HCT116 (cell line): ENCODE results near the gene DTWD1. TPM values are rescaled to one million over a fixed set of nuclear protein-coding genes. Genes with fewer than 3 reads are reported as not detected.

Source experiments
- ATAC-seq: fragments of 200-7000 bp; cut with Tn5 transposase; 2 replicates; pipeline ENCODE4 v1.9.1; 2020; ENCODE audit warnings: mild to moderate bottlenecking, moderate library complexity
- BruUV-seq: library from RNA; stranded (reverse); fragments of 400-500 nt; replicated peaks from 2 replicates; lab custom pipeline; 2021; lab: Mats Ljungman, UMichigan
- CTCF ChIA-PET: fragments of 300-600 bp; sonication (Branson Sonifier 250); formaldehyde crosslinking; loops from one replicate; lab custom pipeline; 2021; ENCODE audit warnings: antibody characterized with exemption; lab: Charles Lee
- POLR2A ChIA-PET: fragments of 300-600, 350-600 bp; sonication (Branson Sonifier 250); formaldehyde crosslinking; loops from one replicate; lab custom pipeline; 2021; ENCODE audit warnings: antibody characterized with exemption; lab: Charles Lee
- RAD21 ChIA-PET, 2 experiments: fragments of 300-600 bp; sonication (Branson Sonifier 250); formaldehyde crosslinking; loops; one replicate each; lab custom pipeline; 2023; ENCODE audit warnings: low total read pairs in 2 of 2; ENCODE audit not compliant: uncharacterized antibody in 2 of 2, unreplicated experiment in 2 of 2, low non-redundant PET in 1 of 2; lab: Charles Lee
- DNase-seq: peaks from one replicate; pipeline ENCODE4 v3.0.0-alpha.2; 2010; ENCODE audit warnings: low read depth, low spot score
- H2AFZ ChIP-seq: fragments of 200-600 bp; shearing (Covaris generic), sonication (generic); 2 replicates; pipeline ENCODE4 v1.6.1; 2017; ENCODE audit warnings: low read depth, mixed run types, mixed read lengths, antibody characterized with exemption, low read length; ENCODE audit not compliant: poor library complexity, severe bottlenecking
- H3K27ac ChIP-seq: 2 replicates; pipeline ENCODE4 v1.5.1; 2012; ENCODE audit warnings: low read depth, low read length
- H3K27me3 ChIP-seq: fragments of 200-600 bp; sonication (generic); 2 replicates; pipeline ENCODE4 v1.6.1; 2016; ENCODE audit warnings: mixed run types, low read length, mixed read lengths; ENCODE audit not compliant: insufficient read depth
- H3K36me3 ChIP-seq, 2 experiments: fragments of 200-500 bp in 1 of 2; fragments of 200-600 bp in 1 of 2; sonication (Bioruptor generic) in 1 of 2; sonication (generic) in 1 of 2; 2 replicates each; pipeline versions ENCODE4 v1.5.1 to v1.6.1; 2014 to 2016; ENCODE audit warnings: low read length in 2 of 2, inconsistent platforms in 1 of 2, mixed read lengths in 1 of 2, mixed run types in 1 of 2; ENCODE audit not compliant: insufficient read depth in 2 of 2, control insufficient read depth in 1 of 2
- H3K4me1 ChIP-seq, 2 experiments: fragments of 200-600 bp in 1 of 2; sonication (generic) in 1 of 2; 2 replicates each; pipeline versions ENCODE4 v1.5.1 to v1.6.1; 2012 to 2017; ENCODE audit warnings: low read length in 2 of 2, inconsistent platforms in 1 of 2, mild to moderate bottlenecking in 1 of 2, mixed read lengths in 1 of 2, mixed run types in 1 of 2, moderate library complexity in 1 of 2; ENCODE audit not compliant: insufficient read depth in 2 of 2, control insufficient read depth in 1 of 2
- H3K4me2 ChIP-seq: fragments of 200-600 bp; sonication (generic); 2 replicates; pipeline ENCODE4 v1.6.1; 2017; ENCODE audit warnings: mixed run types, low read length, mixed read lengths
- H3K4me3 ChIP-seq, 2 experiments: fragments of 200-600 bp in 1 of 2; sonication (generic) in 1 of 2; replicated peaks in 1 of 2; 2 replicates each; pipeline ENCODE4 v1.5.1; 2011 to 2016; ENCODE audit warnings: low read length in 2 of 2, control low read depth in 1 of 2, low read depth in 1 of 2, mild to moderate bottlenecking in 1 of 2, mixed read lengths in 1 of 2, mixed run types in 1 of 2
- H3K79me2 ChIP-seq: fragments of 200-600 bp; sonication (generic); 2 replicates; pipeline ENCODE4 v1.6.1; 2017; ENCODE audit warnings: mild to moderate bottlenecking, mixed run types, low read length, moderate library complexity, mixed read lengths; ENCODE audit not compliant: insufficient read depth
- H3K9ac ChIP-seq: fragments of 200-600 bp; sonication (generic); 2 replicates; pipeline ENCODE4 v1.6.1; 2016; ENCODE audit warnings: low read length, mixed read lengths
- H3K9me2 ChIP-seq: fragments of 200-600 bp; sonication (generic), shearing (Covaris generic); 2 replicates; pipeline ENCODE4 v1.6.1; 2017; ENCODE audit warnings: mixed run types, mild to moderate bottlenecking, moderate library complexity; ENCODE audit not compliant: insufficient read depth
- H3K9me3 ChIP-seq, 2 experiments: fragments of 200-500 bp in 1 of 2; fragments of 200-600 bp in 1 of 2; sonication (Bioruptor generic) in 1 of 2; sonication (generic) in 1 of 2; 2 replicates each; pipeline ENCODE4 v1.6.1; 2014 to 2017; ENCODE audit warnings: low read length in 2 of 2, mixed read lengths in 2 of 2, inconsistent platforms in 1 of 2, low read depth in 1 of 2, mild to moderate bottlenecking in 1 of 2, mixed run types in 1 of 2, moderate library complexity in 1 of 2; ENCODE audit not compliant: control insufficient read depth in 1 of 2, insufficient read depth in 1 of 2
- H4K20me1 ChIP-seq: fragments of 200-600 bp; sonication (generic), shearing (Covaris generic); 2 replicates; pipeline ENCODE4 v1.6.1; 2017; ENCODE audit warnings: mixed run types, mild to moderate bottlenecking, moderate library complexity; ENCODE audit not compliant: insufficient read depth
- CBX3 ChIP-seq: IDR thresholded peaks from 2 replicates; pipeline ENCODE4 v1.6.1; 2012; ENCODE audit warnings: low read depth
- EGR1 ChIP-seq: IDR thresholded peaks from 2 replicates; pipeline ENCODE4 v1.6.1; 2012; ENCODE audit warnings: low read depth
- ELF1 ChIP-seq: IDR thresholded peaks from 2 replicates; pipeline ENCODE4 v1.6.1; 2012; ENCODE audit warnings: low read depth, borderline replicate concordance
- EZH2 ChIP-seq: fragments of 200-600 bp; sonication (generic); IDR thresholded peaks from 2 replicates; pipeline ENCODE4 v1.6.1; 2017; ENCODE audit warnings: antibody characterized with exemption, mixed run types
- FOSL1 ChIP-seq: IDR thresholded peaks from 2 replicates; pipeline ENCODE4 v1.6.1; 2012; ENCODE audit warnings: low read depth
- JUND ChIP-seq: IDR thresholded peaks from 2 replicates; pipeline ENCODE4 v1.6.1; 2012
- RAD21 ChIP-seq: IDR thresholded peaks from 2 replicates; pipeline ENCODE4 v1.6.1; 2012; ENCODE audit warnings: low read depth, mild to moderate bottlenecking
- SIN3A ChIP-seq: IDR thresholded peaks from 2 replicates; pipeline ENCODE4 v1.6.1; 2012; ENCODE audit warnings: low read depth
- SP1 ChIP-seq: IDR thresholded peaks from 2 replicates; pipeline ENCODE4 v1.6.1; 2012; ENCODE audit warnings: low read depth
- SRF ChIP-seq: IDR thresholded peaks from 2 replicates; pipeline ENCODE4 v1.6.1; 2012; ENCODE audit warnings: low read depth
- TCF7L2 ChIP-seq: IDR thresholded peaks from 2 replicates; pipeline ENCODE4 v1.7.0; 2011; ENCODE audit warnings: borderline replicate concordance, inconsistent platforms; ENCODE audit not compliant: insufficient read depth, insufficient read length; ENCODE audit errors: extremely low read depth
- YY1 ChIP-seq: IDR thresholded peaks from 2 replicates; pipeline ENCODE4 v1.6.1; 2011; ENCODE audit warnings: low read length, low read depth, moderate library complexity, mild to moderate bottlenecking; ENCODE audit not compliant: insufficient replicate concordance; ENCODE audit errors: extremely low read depth
- ZFX ChIP-seq: fragments of 450-650 bp; IDR thresholded peaks from 2 replicates; pipeline ENCODE4 v1.6.1; 2017
- ZNF274 ChIP-seq: fragments of 200-500 bp; sonication (Bioruptor generic); IDR thresholded peaks from 2 replicates; pipeline ENCODE4 v1.6.1; 2014; ENCODE audit warnings: mild to moderate bottlenecking, low read depth, low read length, inconsistent platforms
- intact Hi-C: fragments of 100-400 bp; cut with micrococcal nuclease; formaldehyde crosslinking; loops from 2 replicates; pipeline ENCODE4 v1.10.0; 2022
- total RNA-seq: library from RNA; stranded (reverse); gene quantifications from one replicate; pipeline ENCODE4 v1.2.1, GENCODE V29; 2021; ENCODE audit not compliant: unreplicated experiment
- TF ChIP-seq, protein P1 (sequence below): IDR thresholded peaks from 2 replicates; pipeline ENCODE4 v1.6.1; 2012
- TF ChIP-seq, protein P2 (sequence below): IDR thresholded peaks from 2 replicates; pipeline ENCODE4 v1.6.1; 2011; ENCODE audit warnings: mild to moderate bottlenecking, low read length, moderate library complexity; ENCODE audit not compliant: insufficient replicate concordance; ENCODE audit errors: extremely low read depth
- TF ChIP-seq, protein P3 (sequence below): IDR thresholded peaks from 2 replicates; pipeline ENCODE4 v1.6.1; 2012; ENCODE audit warnings: low read depth

The DTWD1 gene
- total RNA-seq, 1 experiment from 2014 or later: 34.5 TPM

DNA sequence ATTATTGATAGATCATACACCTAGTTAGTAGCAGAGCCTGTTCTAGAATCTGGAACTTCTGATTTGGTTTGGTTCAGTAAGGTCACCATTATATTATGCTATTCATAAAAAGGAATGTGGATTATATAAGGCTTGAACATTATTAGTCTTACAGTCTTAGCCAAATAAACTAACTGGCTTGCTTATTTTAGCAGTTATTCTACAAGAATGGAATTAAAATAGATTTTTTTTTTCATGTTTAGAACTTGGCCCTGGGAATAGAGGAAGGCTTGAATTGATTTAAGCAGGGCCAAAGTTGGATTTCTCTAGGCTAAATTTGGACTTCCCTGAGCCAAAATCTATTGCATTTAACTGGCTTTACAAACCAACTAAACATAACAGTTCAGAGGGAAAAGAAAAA is 24.4 kb downstream of the DTWD1 start:
- H3K27ac ChIP-seq: no peak overlapping the region
- BruUV-seq: no TSS peak
- no peak for ATAC-seq
- TF ChIP-seq SRF (no peak), EZH2 (no peak), ZNF274 (no peak), ZFX (no peak), RAD21 (no peak), SIN3A (no peak), TCF7L2 (no peak)
- TF ChIP-seq, protein P1, sequence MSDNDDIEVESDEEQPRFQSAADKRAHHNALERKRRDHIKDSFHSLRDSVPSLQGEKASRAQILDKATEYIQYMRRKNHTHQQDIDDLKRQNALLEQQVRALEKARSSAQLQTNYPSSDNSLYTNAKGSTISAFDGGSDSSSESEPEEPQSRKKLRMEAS: no peak
- H3K9me3 ChIP-seq: no peaks in the 10 kb centered on the region
- no peaks in the 10 kb centered on the region for H3K9me2 ChIP-seq
- H3K79me2 ChIP-seq: no peaks in the 10 kb centered on the region
- no peaks in the 10 kb centered on the region for H4K20me1 ChIP-seq
- RAD21 ChIA-PET: no interaction called here
- no peak overlapping the region for H3K4me2 ChIP-seq
- no peaks in the 10 kb centered on the region for H3K4me1 ChIP-seq
- H3K36me3 ChIP-seq: peaks cover 4% of the 10 kb centered on the region in 2 experiments; a peak in 1 of 4 replicates
- H3K27me3 ChIP-seq: no peaks in the 10 kb centered on the region
- no peak for DNase-seq
- H3K9ac ChIP-seq: no peak overlapping the region
- no peak overlapping the region for H3K4me3 ChIP-seq
- H2AFZ ChIP-seq: no peak overlapping the region
- POLR2A ChIA-PET: no interaction called here
- CTCF ChIA-PET: no interaction called here
- intact Hi-C loops: no loop called here

DNA sequence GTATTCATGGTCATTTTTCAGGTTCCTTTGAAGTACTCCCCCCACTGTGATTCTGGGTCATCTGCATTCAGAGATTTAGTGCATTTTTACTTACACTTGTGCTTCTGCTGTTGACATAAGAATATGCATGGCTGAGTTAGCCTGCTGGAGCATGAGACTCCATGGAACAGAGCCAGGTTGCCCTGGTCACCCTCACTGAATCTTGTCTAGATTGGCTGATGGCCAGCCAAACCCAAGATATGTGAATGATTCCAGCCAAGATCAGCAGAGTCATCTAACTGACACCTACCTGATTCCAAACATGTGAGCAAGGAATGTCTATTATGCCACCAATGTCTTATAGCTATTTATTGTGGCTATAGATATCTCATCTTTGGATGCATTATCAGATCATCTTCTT is 25.1 kb downstream of the DTWD1 start:
- BruUV-seq: no TSS peak
- intact Hi-C loops: no loop called here
- H3K9ac ChIP-seq: no peak overlapping the region
- no peak for ATAC-seq
- H3K9me2 ChIP-seq: no peaks in the 10 kb centered on the region
- H3K4me2 ChIP-seq: no peak overlapping the region
- H4K20me1 ChIP-seq: no peaks in the 10 kb centered on the region
- no peak overlapping the region for H3K4me3 ChIP-seq
- peaks cover 4% of the 10 kb centered on the region in 2 experiments; a peak in 1 of 4 replicates for H3K36me3 ChIP-seq
- H3K27ac ChIP-seq: no peak overlapping the region
- POLR2A ChIA-PET: no interaction called here
- no peaks in the 10 kb centered on the region for H3K79me2 ChIP-seq
- RAD21 ChIA-PET: no interaction called here
- TF ChIP-seq, protein P2, sequence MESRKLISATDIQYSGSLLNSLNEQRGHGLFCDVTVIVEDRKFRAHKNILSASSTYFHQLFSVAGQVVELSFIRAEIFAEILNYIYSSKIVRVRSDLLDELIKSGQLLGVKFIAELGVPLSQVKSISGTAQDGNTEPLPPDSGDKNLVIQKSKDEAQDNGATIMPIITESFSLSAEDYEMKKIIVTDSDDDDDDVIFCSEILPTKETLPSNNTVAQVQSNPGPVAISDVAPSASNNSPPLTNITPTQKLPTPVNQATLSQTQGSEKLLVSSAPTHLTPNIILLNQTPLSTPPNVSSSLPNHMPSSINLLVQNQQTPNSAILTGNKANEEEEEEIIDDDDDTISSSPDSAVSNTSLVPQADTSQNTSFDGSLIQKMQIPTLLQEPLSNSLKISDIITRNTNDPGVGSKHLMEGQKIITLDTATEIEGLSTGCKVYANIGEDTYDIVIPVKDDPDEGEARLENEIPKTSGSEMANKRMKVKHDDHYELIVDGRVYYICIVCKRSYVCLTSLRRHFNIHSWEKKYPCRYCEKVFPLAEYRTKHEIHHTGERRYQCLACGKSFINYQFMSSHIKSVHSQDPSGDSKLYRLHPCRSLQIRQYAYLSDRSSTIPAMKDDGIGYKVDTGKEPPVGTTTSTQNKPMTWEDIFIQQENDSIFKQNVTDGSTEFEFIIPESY: no peak
- TF ChIP-seq RAD21 (no peak), SRF (no peak), ELF1 (no peak), SP1 (no peak), CBX3 (no peak), JUND (no peak), EGR1 (no peak), YY1 (no peak), FOSL1 (no peak), EZH2 (no peak)
- TF ChIP-seq, protein P3, sequence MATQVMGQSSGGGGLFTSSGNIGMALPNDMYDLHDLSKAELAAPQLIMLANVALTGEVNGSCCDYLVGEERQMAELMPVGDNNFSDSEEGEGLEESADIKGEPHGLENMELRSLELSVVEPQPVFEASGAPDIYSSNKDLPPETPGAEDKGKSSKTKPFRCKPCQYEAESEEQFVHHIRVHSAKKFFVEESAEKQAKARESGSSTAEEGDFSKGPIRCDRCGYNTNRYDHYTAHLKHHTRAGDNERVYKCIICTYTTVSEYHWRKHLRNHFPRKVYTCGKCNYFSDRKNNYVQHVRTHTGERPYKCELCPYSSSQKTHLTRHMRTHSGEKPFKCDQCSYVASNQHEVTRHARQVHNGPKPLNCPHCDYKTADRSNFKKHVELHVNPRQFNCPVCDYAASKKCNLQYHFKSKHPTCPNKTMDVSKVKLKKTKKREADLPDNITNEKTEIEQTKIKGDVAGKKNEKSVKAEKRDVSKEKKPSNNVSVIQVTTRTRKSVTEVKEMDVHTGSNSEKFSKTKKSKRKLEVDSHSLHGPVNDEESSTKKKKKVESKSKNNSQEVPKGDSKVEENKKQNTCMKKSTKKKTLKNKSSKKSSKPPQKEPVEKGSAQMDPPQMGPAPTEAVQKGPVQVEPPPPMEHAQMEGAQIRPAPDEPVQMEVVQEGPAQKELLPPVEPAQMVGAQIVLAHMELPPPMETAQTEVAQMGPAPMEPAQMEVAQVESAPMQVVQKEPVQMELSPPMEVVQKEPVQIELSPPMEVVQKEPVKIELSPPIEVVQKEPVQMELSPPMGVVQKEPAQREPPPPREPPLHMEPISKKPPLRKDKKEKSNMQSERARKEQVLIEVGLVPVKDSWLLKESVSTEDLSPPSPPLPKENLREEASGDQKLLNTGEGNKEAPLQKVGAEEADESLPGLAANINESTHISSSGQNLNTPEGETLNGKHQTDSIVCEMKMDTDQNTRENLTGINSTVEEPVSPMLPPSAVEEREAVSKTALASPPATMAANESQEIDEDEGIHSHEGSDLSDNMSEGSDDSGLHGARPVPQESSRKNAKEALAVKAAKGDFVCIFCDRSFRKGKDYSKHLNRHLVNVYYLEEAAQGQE: no peak
- TF ChIP-seq, all 23 proteins: peak for 0
- no peak for DNase-seq
- CTCF ChIA-PET: no interaction called here
- Histone ChIP-seq H3K27me3 (no peaks in the 10 kb centered on the region), H2AFZ (no peak overlapping the region), H3K9me3 (no peaks in the 10 kb centered on the region), H3K4me1 (no peaks in the 10 kb centered on the region)
